Measurements from ENCODE around the gene HAUS8. TPM values are rescaled to one million over a fixed set of nuclear protein-coding genes. Genes with fewer than 3 reads are reported as not detected.

Gene HAUS8
- total and polyA plus RNA-seq, 2 of the 8 experiments (the other 6 are each of a cell fraction or from before 2014, with no cell fraction given) = 18.4 to 23.2 TPM

GRCh38 chr19:17075864-17076542 lies 751 bp upstream of the HAUS8 start:
- Histone ChIP-seq H4K8ac (ENCODE audit: extremely low read depth, insufficient read depth, low read length) (peak overlapping the region; percentile 59; the same call in 1 of the 2 replicates), H2BK5ac (ENCODE audit: low read depth, low read length) (peak overlapping the region; percentile 93; the same call in 1 of the 2 replicates), H2AK5ac (ENCODE audit: low read depth, low read length) (no peak overlapping the region), H3K23ac (ENCODE audit: insufficient read length) (no peak overlapping the region), H4K91ac (replicated peaks; ENCODE audit: insufficient read length, low read length) (peak overlapping the region; percentile 6), H3K14ac (ENCODE audit: insufficient read length) (no peak overlapping the region), H3K79me1 (ENCODE audit: low read depth, low read length) (peaks cover 31% of the 10 kb centered on the region), H3K27ac (ENCODE audit: low read depth, low read length) (no peak overlapping the region; the same call in 1 of the 2 replicates), H3K27me3 (replicated peaks in 1 of 4; ENCODE audit: control insufficient read depth in 3 of 4, extremely low read depth in 1 of 4, insufficient read depth in 3 of 4, low read length in 3 of 4) (no peaks in the 10 kb centered on the region), H3K4me1 (replicated peaks in 1 of 4; ENCODE audit: control insufficient read depth in 3 of 4, insufficient read depth in 4 of 4, low read length in 3 of 4) (peaks cover 4 to 13% (median 9%) of the 10 kb centered on the region in 4 experiments), H3K23me2 (ENCODE audit: low read depth, low read length) (peaks cover 17% of the 10 kb centered on the region), H2BK120ac (replicated peaks; ENCODE audit: low read depth, low read length) (no peak overlapping the region), H3K36me3 (ENCODE audit: control insufficient read depth in 2 of 4, insufficient read depth in 4 of 4, low read length in 3 of 4) (peaks cover 0 to 12% (median 3%) of the 10 kb centered on the region in 4 experiments; a peak in 4 of 8 replicates), H4K20me1 (replicated peaks in 1 of 2; ENCODE audit: control insufficient read depth in 1 of 2, insufficient read depth in 2 of 2, low read length in 2 of 2) (peaks cover 24 to 30% of the 10 kb centered on the region in 2 experiments), H4K5ac (ENCODE audit: insufficient read length, low read depth, low read length) (peak overlapping the region; percentile 67), H3K56ac (replicated peaks; ENCODE audit: insufficient read length, low read depth, low read length) (no peak overlapping the region), H3K9me3 (ENCODE audit: insufficient read depth in 2 of 2, low read depth in 1 of 2, low read length in 1 of 2) (no peaks in the 10 kb centered on the region), H3K79me2 (ENCODE audit: control insufficient read depth in 1 of 2, insufficient read depth in 2 of 2, low read length in 2 of 2) (peaks cover 4 to 68% of the 10 kb centered on the region in 2 experiments; a peak in 3 of 4 replicates), H3K4ac (replicated peaks; ENCODE audit: insufficient read length, low read depth, low read length) (no peak overlapping the region), H2BK12ac (ENCODE audit: low read depth, low read length) (no peak overlapping the region), H3K18ac (ENCODE audit: extremely low read depth, low read length) (no peak overlapping the region; the same call in 1 of the 2 replicates), H2AFZ (ENCODE audit: low read length) (no peak overlapping the region), H3K4me3 (ENCODE audit: extremely low read depth in 1 of 4, insufficient read depth in 2 of 4, low read depth in 3 of 4, low read length in 4 of 4) (peak overlapping the region; percentile 69 to 87 (median 72)), H3K9ac (replicated peaks in 1 of 4; ENCODE audit: extremely low read depth in 1 of 4, low read depth in 3 of 4, low read length in 3 of 4) (peak overlapping the region; percentile 45 to 87 (median 57); a peak in 6 of 7 replicates), H2BK20ac (ENCODE audit: low read length) (no peak overlapping the region), H2BK15ac (ENCODE audit: low read length) (no peak overlapping the region), H3K4me2 (ENCODE audit: insufficient read depth in 1 of 2, low read depth in 2 of 2, low read length in 2 of 2) (peak overlapping the region; percentile 79 to 80)
- FAIRE-seq = no peak
- ChIA-PET POLR2A (ENCODE audit: partially characterized antibody) (interaction anchor here (0.6 to 2.4 kb wide), 8 partner anchors 10 to 295 kb away, joined by 3 to 13 read pairs (median 4); partner anchors contain the start of genes OCEL1 and USE1), CTCF (ENCODE audit: partially characterized antibody) (interaction anchor here (0.8 to 2.4 kb wide), 5 partner anchors 8 to 217 kb away, joined by 4 to 7 read pairs (median 4); no protein-coding TSS in a partner anchor)
- peak in 1 of 2 experiments; percentile 73 for DNase-seq (ENCODE audit: low read depth in 1 of 2, low spot score in 2 of 2)
- 3% methylated on average over 22 of the region's 43 CpGs; no CpG with 5 or more reads in 1 of the 2 experiments for WGBS, 2 experiments (ENCODE audit: extremely low coverage in 1 of 2, insufficient coverage in 1 of 2, insufficient read length in 1 of 2, insufficient replicate concordance in 2 of 2, low coverage in 1 of 2, low lambda C conversion rate in 2 of 2, missing lambda C conversion rate in 1 of 2)
- no peak for TF ChIP-seq SIRT6 (IDR thresholded peaks at IDR 0.05; ENCODE audit: low read length)
- TF ChIP-seq SAP30 (IDR thresholded peaks at IDR 0.05; ENCODE audit: insufficient read depth, insufficient replicate concordance, low read length) = peak; percentile 15
- no peak for TF ChIP-seq SUZ12 (IDR thresholded peaks at IDR 0.05; ENCODE audit: low read length)
- TF ChIP-seq RNF2 (IDR thresholded peaks at IDR 0.05; ENCODE audit: borderline replicate concordance, low read depth, low read length, missing control alignments, poor library complexity, severe bottlenecking) = peak; percentile 32
- peak; percentile 51 for TF ChIP-seq KDM4A (IDR thresholded peaks at IDR 0.05; ENCODE audit: low read depth, low read length, severe bottlenecking)
- TF ChIP-seq GTF2F1 (IDR thresholded peaks at IDR 0.05; ENCODE audit: borderline replicate concordance, low read depth, low read length) = no peak
- TF ChIP-seq HDAC2 (IDR thresholded peaks at IDR 0.05; ENCODE audit: borderline replicate concordance in 1 of 2, low read depth in 2 of 2, low read length in 2 of 2) = peak in 1 of 2 experiments; percentile 54; a peak in 1 of 4 replicates
- no peak for TF ChIP-seq EZH2 (IDR thresholded peaks at IDR 0.05; ENCODE audit: low read depth, low read length, severe bottlenecking)
- TF ChIP-seq TAF7 (optimal IDR thresholded peaks at IDR 0.05; ENCODE audit: borderline replicate concordance, low read depth, low read length) = peak; percentile 30
- TF ChIP-seq ASH2L (IDR thresholded peaks at IDR 0.05; ENCODE audit: low read length) = peak; percentile 75

All from H1 (cell line).